GM12878 (cell line): ENCODE data around the gene KEL. TPM values are rescaled to one million over a fixed set of nuclear protein-coding genes. Genes with fewer than 3 reads are reported as not detected.

ENCODE experiments used
- BHLHE40 ChIP-seq, 2 experiments: fragments of 450-650 bp in 1 of 2; IDR thresholded peaks; 2 replicates each; pipeline ENCODE4 v1.6.1; 2011 to 2017; ENCODE audit warnings: low read depth in 2 of 2, borderline replicate concordance in 1 of 2, improper control_type of control experiment in 1 of 2, low read length in 1 of 2, mild to moderate bottlenecking in 1 of 2
- CREB1 ChIP-seq: IDR thresholded peaks from 2 replicates; pipeline ENCODE4 v1.6.1; 2012; ENCODE audit warnings: low read depth, mild to moderate bottlenecking, inconsistent platforms
- CREM ChIP-seq: IDR thresholded peaks from 2 replicates; pipeline ENCODE4 v1.6.1; 2014; ENCODE audit warnings: antibody characterized with exemption, low read depth
- CTCF ChIP-seq, 3 experiments: IDR thresholded peaks in 2 of 3; conservative IDR thresholded peaks in 1 of 3; 2 replicates each; pipeline ENCODE4 v1.5.1; 2011; ENCODE audit warnings: low read depth in 3 of 3, low read length in 3 of 3, mild to moderate bottlenecking in 3 of 3, control low read depth in 2 of 3, moderate library complexity in 2 of 3, inconsistent platforms in 1 of 3, mixed read lengths in 1 of 3; ENCODE audit not compliant: control insufficient read depth in 2 of 3, insufficient read depth in 1 of 3; ENCODE audit errors: extremely low read depth in 1 of 3
- GATAD2B ChIP-seq: fragments of 450-650 bp; conservative IDR thresholded peaks from 2 replicates; pipeline ENCODE4 v1.6.1; 2017; ENCODE audit warnings: low read depth, mild to moderate bottlenecking, moderate library complexity
- MTA3 ChIP-seq: IDR thresholded peaks from 2 replicates; pipeline ENCODE4 v1.6.1; 2012; ENCODE audit warnings: low read length, inconsistent platforms, borderline replicate concordance
- RUNX3 ChIP-seq: IDR thresholded peaks from 2 replicates; pipeline ENCODE4 v1.6.1; 2012; ENCODE audit warnings: low read length, inconsistent platforms
- SMC3 ChIP-seq: IDR thresholded peaks from 2 replicates; pipeline ENCODE4 v1.6.1; 2011; ENCODE audit warnings: low read length, improper control_type of control experiment, borderline replicate concordance
- TCF12 ChIP-seq: IDR thresholded peaks from 2 replicates; pipeline ENCODE4 v1.6.1; 2011; ENCODE audit warnings: low read depth, mild to moderate bottlenecking, low read length
- USF2 ChIP-seq: IDR thresholded peaks from 2 replicates; pipeline ENCODE4 v1.6.1; 2011; ENCODE audit warnings: low read depth, low read length, improper control_type of control experiment, borderline replicate concordance
- ZBTB40 ChIP-seq: fragments of 450-650 bp; IDR thresholded peaks from 2 replicates; pipeline ENCODE4 v1.6.1; 2016; ENCODE audit warnings: mild to moderate bottlenecking, moderate library complexity, borderline replicate concordance
- polyA plus RNA-seq, 11 experiments: library from polyadenylated mRNA; depleted of rRNA in 4 of 11; unstranded in 6 of 11; stranded (reverse) in 5 of 11; fragments of >200 nt; fragmentation: Nextera tagmentation in 4 of 11; fragmentation: Illumina TruSeq in 1 of 11; extraction: Ambion mirVana in 4 of 11; extraction: Trizol in 1 of 11; gene quantifications; 1 replicate in 1 of 11; 2 replicates in 10 of 11; pipeline versions ENCODE4 v1.2.1 to v1.2.3, GENCODE V29; 2011 to 2016; ENCODE audit warnings: inconsistent platforms in 2 of 11, missing spikeins in 2 of 11, low read depth in 1 of 11
- total RNA-seq, 4 experiments: library from RNA; depleted of rRNA in 3 of 4; stranded (reverse); fragments of >200 nt in 3 of 4; fragmentation: Illumina TruSeq in 1 of 4; extraction: Trizol in 1 of 4; gene quantifications; 2 replicates each; pipeline versions ENCODE4 v1.2.1 to v1.2.3, GENCODE V29; 2013 to 2021

Gene KEL
- total and polyA plus RNA-seq, 10 of the 15 experiments (the other 5 are each of a cell fraction or from before 2014, with no cell fraction given), result 0.10 to 0.73 (median 0.23) TPM; not detected in 2

GRCh38 chr7:143008007-143008901 is 46.1 kb upstream of the KEL start (continued):
- TF ChIP-seq GATAD2B, result no peak
- no peak for TF ChIP-seq USF2
- TF ChIP-seq CTCF (IDR thresholded peaks at IDR 0.05 in 2 of 3, conservative IDR thresholded peaks at IDR 0.05 in 1 of 3; ENCODE audit: control insufficient read depth in 2 of 3, extremely low read depth in 1 of 3, insufficient read depth in 1 of 3, low read depth in 3 of 3, low read length in 3 of 3), result peak; percentile 92 to 97 (median 94)
- no peak for TF ChIP-seq ZBTB40
- peak; percentile 59 for TF ChIP-seq RUNX3
- TF ChIP-seq MTA3, result no peak
- peak; percentile 99 for TF ChIP-seq SMC3
- peak; percentile 43 for TF ChIP-seq CREB1
- no peak for TF ChIP-seq TCF12
- peak; percentile 51; the same call in 1 of the 2 replicates for TF ChIP-seq CREM
- peak in 1 of 2 experiments; percentile 25; a peak in 1 of 4 replicates for TF ChIP-seq BHLHE40 (IDR thresholded peaks at IDR 0.05; ENCODE audit: borderline replicate concordance in 1 of 2, low read depth in 2 of 2, low read length in 1 of 2)
